ENCODE data around the gene BLCAP. TPM values are rescaled to one million over a fixed set of nuclear protein-coding genes. Genes with fewer than 3 reads are reported as not detected.

BLCAP gene
- total RNA-seq, 1 donor, result 35.9 TPM

DNA sequence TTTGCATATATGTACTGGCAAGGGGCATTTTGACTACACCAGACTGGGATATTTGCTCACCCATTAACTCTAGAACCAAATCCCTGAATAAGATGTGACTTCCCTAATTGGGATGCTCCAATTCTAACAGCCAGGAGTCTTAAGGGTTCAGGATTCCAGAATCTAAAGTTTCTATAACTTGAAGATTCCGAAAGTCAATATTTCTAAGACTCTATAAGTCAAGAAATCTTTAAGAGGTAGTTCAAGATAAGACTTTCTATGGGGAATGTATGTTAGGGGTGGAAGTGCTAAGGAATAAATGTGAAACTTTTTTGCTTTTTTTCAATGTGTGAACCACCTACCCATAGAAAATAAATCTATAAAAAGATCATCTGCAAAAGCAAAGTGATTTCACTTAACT, 42.7 kb upstream of the BLCAP start:
- H3K4me3 ChIP-seq (ENCODE audit: low read depth, low read length), result no peak overlapping the region
- TF ChIP-seq, protein P1, sequence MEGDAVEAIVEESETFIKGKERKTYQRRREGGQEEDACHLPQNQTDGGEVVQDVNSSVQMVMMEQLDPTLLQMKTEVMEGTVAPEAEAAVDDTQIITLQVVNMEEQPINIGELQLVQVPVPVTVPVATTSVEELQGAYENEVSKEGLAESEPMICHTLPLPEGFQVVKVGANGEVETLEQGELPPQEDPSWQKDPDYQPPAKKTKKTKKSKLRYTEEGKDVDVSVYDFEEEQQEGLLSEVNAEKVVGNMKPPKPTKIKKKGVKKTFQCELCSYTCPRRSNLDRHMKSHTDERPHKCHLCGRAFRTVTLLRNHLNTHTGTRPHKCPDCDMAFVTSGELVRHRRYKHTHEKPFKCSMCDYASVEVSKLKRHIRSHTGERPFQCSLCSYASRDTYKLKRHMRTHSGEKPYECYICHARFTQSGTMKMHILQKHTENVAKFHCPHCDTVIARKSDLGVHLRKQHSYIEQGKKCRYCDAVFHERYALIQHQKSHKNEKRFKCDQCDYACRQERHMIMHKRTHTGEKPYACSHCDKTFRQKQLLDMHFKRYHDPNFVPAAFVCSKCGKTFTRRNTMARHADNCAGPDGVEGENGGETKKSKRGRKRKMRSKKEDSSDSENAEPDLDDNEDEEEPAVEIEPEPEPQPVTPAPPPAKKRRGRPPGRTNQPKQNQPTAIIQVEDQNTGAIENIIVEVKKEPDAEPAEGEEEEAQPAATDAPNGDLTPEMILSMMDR (IDR thresholded peaks at IDR 0.05; ENCODE audit: insufficient read depth, low read length), result no peak
- no peak for DNase-seq (ENCODE audit: low read depth)

DNA sequence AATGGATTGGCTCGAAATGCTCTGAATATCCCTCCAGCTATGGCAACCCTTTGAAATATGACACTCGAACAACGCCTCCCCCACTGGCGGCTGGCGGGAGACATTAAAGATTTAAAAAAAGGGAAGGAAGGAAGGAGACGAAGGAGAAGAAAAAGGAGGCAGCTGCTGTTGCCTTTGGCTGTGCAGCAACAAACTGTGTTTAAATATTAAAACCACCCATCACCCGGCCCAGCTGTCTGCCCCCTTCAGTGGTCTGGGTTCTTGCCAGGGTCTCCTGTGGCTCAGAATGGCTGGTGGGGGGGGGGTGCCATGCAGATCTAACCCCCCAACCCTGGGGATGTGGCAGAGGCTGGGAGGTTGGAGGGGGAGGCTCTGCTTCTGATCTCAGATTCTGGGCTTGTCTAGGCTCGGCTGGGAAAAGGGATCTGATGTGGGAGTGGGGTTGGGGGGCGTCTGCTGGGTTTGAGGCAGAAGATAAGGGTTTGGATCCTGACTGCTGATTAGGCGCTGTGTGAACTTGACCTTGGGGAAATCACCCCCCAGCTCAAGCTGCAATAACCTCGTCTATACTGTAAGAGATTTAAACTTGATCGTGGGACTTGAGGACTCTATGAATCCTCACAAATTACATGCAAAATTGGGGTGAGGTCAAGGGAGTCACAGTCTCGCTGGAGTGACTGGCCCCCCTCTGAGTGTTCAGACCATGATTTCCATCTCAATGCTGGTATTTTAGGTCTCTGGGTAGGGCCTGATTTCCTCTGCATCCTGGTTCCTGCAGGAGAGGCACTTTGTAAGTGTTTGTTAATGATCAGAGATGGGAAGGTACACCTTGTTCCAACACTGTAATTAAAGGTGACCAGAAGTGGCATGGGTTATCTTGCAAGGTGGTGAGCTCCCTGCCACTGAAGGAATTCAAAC, 40.3 kb upstream of the BLCAP start:
- DNase-seq (ENCODE audit: low read depth), result no peak
- TF ChIP-seq, protein P1 (IDR thresholded peaks at IDR 0.05; ENCODE audit: insufficient read depth, low read length), result no peak
- no peak overlapping the region for H3K4me3 ChIP-seq (ENCODE audit: low read depth, low read length)

DNA sequence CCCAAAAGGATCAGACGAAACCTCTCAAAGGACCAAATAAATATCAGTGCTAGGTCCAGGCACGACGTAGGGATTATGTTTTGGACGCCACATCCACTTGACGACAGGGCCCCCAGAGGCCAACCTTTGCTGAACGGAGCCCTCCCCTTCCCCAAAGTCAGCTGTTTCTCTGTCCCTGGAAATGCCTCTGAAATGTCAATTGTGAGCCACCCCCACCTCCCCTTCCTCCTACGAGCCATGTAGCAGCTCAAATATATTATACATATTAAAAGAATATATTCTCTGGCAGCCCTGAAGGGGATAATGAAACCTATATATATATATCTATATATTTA, 39.6 kb upstream of the BLCAP start:
- no peak for DNase-seq (ENCODE audit: low read depth)
- no peak overlapping the region for H3K4me3 ChIP-seq (ENCODE audit: low read depth, low read length)
- TF ChIP-seq, protein P1 (IDR thresholded peaks at IDR 0.05; ENCODE audit: insufficient read depth, low read length), result no peak

DNA sequence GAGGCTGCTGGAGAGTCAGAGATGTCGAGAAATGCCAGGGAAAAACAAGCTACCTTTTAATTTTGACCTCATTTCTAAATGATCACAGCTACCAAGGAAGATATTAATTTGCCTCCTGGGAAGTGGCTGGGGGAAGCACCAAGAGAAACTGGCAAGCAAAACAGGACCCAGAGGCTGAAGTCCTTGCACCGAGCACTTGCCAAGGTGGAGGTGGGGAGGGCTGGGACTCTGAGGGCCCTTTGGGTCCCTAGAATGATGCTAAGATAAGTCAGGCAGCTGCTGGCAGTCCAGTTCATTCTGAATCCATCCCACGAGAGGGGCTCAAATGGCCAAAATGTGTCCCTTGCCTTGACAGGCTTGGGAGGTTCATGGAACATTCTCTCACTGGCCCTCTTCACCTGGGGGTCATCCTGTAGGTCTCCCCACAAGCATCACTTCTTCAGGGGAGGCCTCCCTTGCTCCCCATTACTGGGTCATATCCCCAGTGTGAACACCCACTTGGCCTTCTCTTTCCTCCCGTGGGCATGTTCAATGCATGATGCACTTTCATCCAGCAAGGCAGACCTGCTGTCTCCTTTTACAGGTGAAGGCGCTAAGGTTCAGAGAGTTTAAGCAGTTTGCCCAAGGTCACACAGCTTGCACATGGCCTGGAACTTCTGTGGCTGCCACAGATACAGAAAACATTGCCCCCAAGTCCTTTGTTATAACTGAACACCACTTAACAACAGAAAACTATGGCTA, 39.1 kb upstream of the BLCAP start:
- H3K4me3 ChIP-seq (ENCODE audit: low read depth, low read length), result no peak overlapping the region
- TF ChIP-seq, protein P1 (IDR thresholded peaks at IDR 0.05; ENCODE audit: insufficient read depth, low read length), result no peak
- DNase-seq (ENCODE audit: low read depth), result no peak

DNA sequence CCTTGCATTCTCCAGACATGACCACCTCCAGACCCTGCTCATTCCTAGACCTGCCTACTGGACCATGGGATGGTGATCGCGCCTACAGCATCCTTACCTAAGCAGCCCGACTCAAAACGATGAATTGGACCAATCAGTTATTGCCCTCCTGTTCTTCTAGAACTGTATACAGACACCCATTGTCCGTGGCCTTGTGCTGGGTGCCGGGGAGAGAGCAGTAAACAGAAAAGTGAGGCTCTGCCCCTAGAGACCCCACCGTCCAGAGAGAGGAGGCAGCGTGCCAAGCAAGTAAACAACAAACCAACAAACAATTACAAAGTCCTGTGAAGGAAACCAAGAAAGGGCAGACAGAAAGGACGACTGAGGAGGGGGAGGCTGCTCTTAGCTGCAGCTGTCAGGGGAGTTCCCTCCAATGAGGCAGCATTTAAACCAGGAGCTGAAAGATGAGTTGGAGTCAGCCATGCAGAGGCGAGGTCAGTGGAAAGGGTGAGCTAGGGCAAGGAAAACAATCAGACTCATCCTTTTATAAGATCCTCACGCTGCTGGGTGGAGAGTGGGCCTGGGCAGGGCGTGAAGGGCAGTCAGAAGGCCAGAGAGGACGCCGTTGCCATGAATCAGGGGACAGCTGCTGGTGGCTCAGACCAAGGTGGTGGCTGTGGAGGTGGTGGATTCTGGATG, 37.6 kb upstream of the BLCAP start:
- no peak for DNase-seq (ENCODE audit: low read depth)
- H3K4me3 ChIP-seq (ENCODE audit: low read depth, low read length), result no peak overlapping the region
- TF ChIP-seq, protein P1 (IDR thresholded peaks at IDR 0.05; ENCODE audit: insufficient read depth, low read length), result no peak

DNA sequence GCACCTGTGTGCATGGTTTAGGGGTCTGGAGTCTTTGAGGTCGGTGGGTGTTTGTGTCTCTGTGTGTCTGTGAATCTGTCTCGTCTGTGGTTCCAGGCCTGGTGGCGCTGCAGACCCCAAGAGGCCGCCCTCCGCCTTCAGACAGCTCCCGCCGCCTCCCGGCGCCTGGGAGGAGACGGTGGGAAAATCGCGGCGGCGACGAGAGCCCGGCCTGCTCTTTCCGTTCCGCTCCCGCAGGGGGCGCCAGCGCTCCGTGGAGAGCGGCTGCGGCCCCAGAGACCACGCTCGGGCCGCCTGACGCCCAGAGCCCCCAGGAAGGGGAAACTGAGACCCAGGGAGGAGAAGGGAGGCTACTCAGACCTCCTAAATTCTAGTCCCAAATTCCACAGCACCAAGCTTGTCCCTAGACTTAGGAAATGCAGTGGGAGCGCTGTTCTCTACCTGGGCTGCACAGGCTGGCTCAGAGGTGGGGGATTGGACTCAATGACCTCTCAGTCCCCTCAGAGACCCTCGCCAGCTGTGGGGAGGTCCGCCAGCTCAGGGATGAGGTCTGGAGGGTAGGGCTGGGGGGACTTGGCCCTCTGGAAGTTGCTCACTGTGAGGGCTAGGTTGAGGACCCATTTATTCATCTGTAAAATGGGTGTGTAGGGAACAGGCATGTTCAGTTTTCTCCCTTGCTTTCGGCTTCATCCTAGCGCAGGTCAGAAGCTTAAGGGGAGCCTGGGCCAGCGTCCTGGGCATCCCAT, 36.9 kb upstream of the BLCAP start:
- TF ChIP-seq, protein P1 (IDR thresholded peaks at IDR 0.05; ENCODE audit: insufficient read depth, low read length), result peak; percentile 88
- no peak overlapping the region for H3K4me3 ChIP-seq (ENCODE audit: low read depth, low read length)
- DNase-seq (ENCODE audit: low read depth), result peak; percentile 16
